ENCODE results near the gene MACROD2. TPM values are rescaled to one million over a fixed set of nuclear protein-coding genes. Genes with fewer than 3 reads are reported as not detected.

Gene MACROD2
- total and polyA plus RNA-seq, 7 donors, result 0.20 to 4.8 (median 0.87) TPM

DNA sequence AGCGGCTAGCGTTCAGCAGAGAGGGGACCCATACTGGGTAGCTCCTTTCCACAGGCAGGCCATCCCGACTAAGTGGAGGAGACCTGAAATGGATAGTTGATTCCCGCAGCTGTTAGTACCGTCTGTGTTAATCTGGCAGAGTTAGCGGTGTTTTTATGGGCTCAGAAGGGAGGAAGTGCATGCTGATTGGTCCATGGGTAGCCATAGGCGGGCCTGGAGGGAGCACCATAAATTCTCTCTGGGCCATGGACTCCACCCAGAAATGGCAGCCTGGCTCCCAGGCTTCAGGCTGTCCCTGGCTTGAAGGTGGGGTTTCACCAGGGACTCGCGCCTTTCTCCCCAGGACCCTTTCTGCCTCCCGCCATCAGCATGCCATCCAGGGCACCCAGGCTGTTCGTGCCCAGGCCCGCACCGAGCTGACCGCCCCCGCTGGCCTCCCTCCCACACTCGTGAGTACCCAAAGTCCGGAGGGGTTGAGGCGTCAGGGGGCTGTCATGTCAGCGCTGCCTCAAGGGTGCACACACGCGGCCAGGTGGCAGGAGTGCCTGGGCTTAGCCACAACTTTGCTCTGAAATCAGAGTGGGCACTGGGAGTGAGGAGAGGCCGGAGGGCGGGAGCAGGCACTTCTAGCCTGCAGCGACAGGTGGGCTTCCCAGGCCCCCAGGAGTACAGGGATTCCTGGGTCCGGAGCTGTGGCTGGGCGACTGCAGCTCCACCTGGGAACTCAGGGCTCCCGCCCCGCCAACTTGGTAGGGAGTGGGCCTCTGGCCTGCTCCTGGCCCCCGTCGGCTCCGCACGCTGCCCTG lies 1036.4 kb downstream of the MACROD2 start:
- H3K9me3 ChIP-seq, result no peaks in the 10 kb centered on the region
- TF ChIP-seq, protein P1, sequence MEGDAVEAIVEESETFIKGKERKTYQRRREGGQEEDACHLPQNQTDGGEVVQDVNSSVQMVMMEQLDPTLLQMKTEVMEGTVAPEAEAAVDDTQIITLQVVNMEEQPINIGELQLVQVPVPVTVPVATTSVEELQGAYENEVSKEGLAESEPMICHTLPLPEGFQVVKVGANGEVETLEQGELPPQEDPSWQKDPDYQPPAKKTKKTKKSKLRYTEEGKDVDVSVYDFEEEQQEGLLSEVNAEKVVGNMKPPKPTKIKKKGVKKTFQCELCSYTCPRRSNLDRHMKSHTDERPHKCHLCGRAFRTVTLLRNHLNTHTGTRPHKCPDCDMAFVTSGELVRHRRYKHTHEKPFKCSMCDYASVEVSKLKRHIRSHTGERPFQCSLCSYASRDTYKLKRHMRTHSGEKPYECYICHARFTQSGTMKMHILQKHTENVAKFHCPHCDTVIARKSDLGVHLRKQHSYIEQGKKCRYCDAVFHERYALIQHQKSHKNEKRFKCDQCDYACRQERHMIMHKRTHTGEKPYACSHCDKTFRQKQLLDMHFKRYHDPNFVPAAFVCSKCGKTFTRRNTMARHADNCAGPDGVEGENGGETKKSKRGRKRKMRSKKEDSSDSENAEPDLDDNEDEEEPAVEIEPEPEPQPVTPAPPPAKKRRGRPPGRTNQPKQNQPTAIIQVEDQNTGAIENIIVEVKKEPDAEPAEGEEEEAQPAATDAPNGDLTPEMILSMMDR (IDR thresholded peaks at IDR 0.05), result no peak
- no peak for ATAC-seq
- intact Hi-C loops (cut with DNase I), result no loop called here
- no peaks in the 10 kb centered on the region for H3K36me3 ChIP-seq (ENCODE audit: insufficient read depth in 1 of 2, low read depth in 1 of 2)
- no peaks in the 10 kb centered on the region for H3K4me1 ChIP-seq
- 82 to 86% (median 84%) methylated on average over 32 of the region's 32 CpGs for WGBS, 3 donors
- H3K27ac ChIP-seq, result no peak overlapping the region
- no peaks in the 10 kb centered on the region for H3K27me3 ChIP-seq (ENCODE audit: insufficient read depth in 3 of 3, low read length in 2 of 3)
- no peak overlapping the region for H3K4me3 ChIP-seq
- no peak for DNase-seq

DNA sequence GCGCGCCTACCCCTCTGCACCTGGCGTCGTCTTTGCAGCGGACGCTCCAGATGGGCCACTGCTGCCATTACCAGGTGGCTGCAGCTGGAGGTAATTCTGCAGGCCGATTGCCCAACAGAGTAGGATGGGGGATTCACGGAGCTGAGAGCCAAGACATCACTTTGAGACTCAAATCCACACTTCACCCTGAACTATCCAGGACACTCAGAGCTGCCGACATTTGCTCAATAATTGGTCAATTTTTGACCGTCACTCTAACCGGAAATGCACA lies 1037.0 kb downstream of the MACROD2 start:
- Histone ChIP-seq H3K36me3 (ENCODE audit: insufficient read depth in 1 of 2, low read depth in 1 of 2) (no peaks in the 10 kb centered on the region), H3K4me1 (no peaks in the 10 kb centered on the region), H3K4me3 (no peak overlapping the region), H3K9me3 (no peaks in the 10 kb centered on the region), H3K27me3 (ENCODE audit: insufficient read depth in 3 of 3, low read length in 2 of 3) (no peaks in the 10 kb centered on the region), H3K27ac (no peak overlapping the region)
- DNase-seq, result no peak
- no peak for ATAC-seq
- intact Hi-C loops (cut with DNase I), result no loop called here
- 49 to 62% (median 52%) methylated on average over 11 of the region's 11 CpGs for WGBS, 3 donors
- TF ChIP-seq, protein P1 (IDR thresholded peaks at IDR 0.05), result no peak

DNA sequence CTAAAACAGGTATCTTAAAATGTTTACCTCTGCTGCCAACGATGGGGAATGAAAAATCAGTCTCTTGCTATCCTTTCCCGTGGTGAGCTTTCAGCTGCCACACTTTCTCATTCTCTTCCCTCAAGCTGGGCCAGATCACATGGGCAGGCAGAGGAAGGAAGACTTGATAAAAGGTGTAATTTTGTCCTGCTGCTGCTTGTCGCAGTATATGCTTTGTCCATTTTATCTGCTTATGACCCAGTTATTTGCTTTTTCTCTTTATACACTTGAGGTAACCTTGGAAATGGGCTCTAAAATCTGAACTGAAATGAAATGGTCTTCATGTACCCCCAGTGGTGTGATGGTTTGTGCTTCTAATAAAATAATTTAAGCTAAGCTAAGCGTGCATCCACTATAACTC lies 1038.0 kb downstream of the MACROD2 start:
- intact Hi-C loops (cut with DNase I), result no loop called here
- Histone ChIP-seq H3K27ac (no peak overlapping the region), H3K27me3 (ENCODE audit: insufficient read depth in 3 of 3, low read length in 2 of 3) (no peaks in the 10 kb centered on the region), H3K4me1 (no peaks in the 10 kb centered on the region), H3K4me3 (no peak overlapping the region), H3K36me3 (ENCODE audit: insufficient read depth in 1 of 2, low read depth in 1 of 2) (no peaks in the 10 kb centered on the region), H3K9me3 (no peaks in the 10 kb centered on the region)
- ATAC-seq (no peak), DNase-seq (no peak)
- TF ChIP-seq, protein P1 (IDR thresholded peaks at IDR 0.05), result no peak
- 73 to 83% (median 82%) methylated on average over 4 of the region's 4 CpGs for WGBS, 3 donors

DNA sequence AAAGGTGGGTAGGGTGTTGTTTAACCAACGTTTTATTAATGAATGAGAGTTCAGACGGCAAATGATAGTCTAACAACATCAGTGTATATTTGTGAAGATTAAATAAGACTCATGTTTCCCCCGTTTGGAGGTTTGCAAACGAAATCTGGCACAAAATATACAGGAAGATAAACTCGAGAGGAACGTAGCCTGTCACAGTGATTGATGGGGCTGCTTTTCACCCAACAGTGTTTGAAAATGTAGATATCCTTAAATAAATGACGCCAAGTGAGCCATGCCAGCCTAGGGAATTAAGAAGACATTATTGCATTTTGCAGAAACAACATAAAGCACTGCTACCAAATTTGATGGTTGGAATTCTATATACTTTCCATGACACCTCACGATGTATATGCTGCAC lies 1038.6 kb downstream of the MACROD2 start:
- no peak for ATAC-seq
- 65 to 67% (median 67%) methylated on average over 8 of the region's 8 CpGs for WGBS, 3 donors

More for the DNA sequence above, 1038.6 kb downstream of the MACROD2 start:
- Histone ChIP-seq H3K9me3 (no peaks in the 10 kb centered on the region), H3K4me1 (no peaks in the 10 kb centered on the region), H3K27ac (no peak overlapping the region), H3K27me3 (ENCODE audit: insufficient read depth in 3 of 3, low read length in 2 of 3) (no peaks in the 10 kb centered on the region), H3K4me3 (no peak overlapping the region), H3K36me3 (ENCODE audit: insufficient read depth in 1 of 2, low read depth in 1 of 2) (no peaks in the 10 kb centered on the region)
- TF ChIP-seq, protein P1 (IDR thresholded peaks at IDR 0.05), result no peak
- intact Hi-C loops (cut with DNase I), result no loop called here
- DNase-seq, result no peak

Data from psoas muscle (tissue), 8 donors.